ENCODE data around the gene TMEM267. TPM values are rescaled to one million over a fixed set of nuclear protein-coding genes. Genes with fewer than 3 reads are reported as not detected.
A peak's percentile ranks its signal among the peaks of the same experiment; 100 is the strongest.
"Not testable (repeated sequence)": the region's sequence is repeated elsewhere in the genome, so short reads cannot be mapped to it uniquely, and the experiment has no call there.

The TMEM267 gene, protein sequence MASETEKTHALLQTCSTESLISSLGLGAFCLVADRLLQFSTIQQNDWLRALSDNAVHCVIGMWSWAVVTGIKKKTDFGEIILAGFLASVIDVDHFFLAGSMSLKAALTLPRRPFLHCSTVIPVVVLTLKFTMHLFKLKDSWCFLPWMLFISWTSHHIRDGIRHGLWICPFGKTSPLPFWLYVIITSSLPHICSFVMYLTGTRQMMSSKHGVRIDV
- 10 to 100 TPM; 16.4 to 20.5 (median 19.2) TPM for polyA plus RNA-seq (ENCODE audit: insufficient read length in 4 of 4)

DNA sequence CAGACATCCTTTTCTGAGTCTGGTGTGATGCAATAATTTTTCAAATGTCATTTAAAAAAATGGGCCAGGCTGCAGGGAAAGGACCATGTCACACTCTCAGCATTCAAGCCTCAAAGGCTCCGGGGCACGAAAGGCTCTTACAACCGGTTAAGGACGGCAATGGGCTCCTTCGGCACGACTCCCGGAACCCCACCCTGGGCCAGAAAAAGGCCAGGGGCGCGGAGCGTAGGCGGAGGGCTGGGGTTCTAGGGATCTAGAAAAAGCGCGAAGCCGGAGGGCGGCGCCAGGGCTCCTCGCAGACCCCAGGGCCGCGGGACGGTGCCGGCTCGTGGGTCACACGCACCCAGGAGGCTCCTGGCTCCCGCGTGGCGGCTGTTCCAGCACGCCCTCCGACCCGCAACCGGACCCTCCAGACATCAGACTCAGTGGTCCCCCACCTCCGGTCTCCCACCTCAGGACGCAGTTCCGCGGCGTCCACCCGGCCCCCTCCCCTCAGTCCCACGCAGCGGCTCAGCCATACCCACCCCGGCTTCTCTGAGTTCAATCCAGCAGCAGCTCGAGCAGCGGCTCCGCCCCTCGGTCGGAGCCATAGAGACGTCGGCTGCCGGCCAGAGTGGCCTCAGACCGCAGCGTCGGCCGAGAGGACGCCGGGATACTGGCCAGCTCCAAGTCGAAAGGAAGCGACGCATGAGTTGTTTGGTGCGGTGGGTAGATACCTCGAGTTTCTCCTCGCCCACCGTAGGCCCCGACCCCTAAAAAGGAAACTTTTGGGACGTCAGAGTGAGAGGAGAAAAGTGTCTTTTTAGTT is at the start of gene TMEM267:
TSS of gene TMEM267 (minus strand) at position 568 of the 808 bp plus-strand sequence. CDS start 29,896 bp downstream, outside the sequence.
- peak; percentile 82 to 91 (median 90) for DNase-seq (ENCODE audit: low read depth in 4 of 4, low spot score in 2 of 4)

DNA sequence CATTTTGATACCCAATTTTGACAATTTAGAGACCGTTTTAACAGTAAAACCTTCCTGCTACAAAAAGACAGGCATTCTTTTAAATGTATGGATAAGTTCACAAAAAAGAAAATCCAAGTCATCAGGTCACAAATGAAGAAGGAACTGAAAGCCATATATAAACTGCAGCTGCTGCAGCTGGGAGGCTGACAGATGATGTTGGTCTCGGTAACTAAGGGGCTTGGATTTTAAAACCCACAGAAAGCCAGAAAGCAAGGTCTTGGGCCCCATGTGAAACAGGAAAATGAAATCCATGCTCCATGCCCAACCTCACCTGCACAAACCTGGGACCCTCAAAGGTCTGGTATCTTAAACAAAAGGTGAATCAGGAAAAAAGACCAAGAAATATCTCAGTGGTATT is 47.0 kb upstream of the TMEM267 start:
- DNase-seq (ENCODE audit: low read depth in 4 of 4, low spot score in 2 of 4), result no peak

DNA sequence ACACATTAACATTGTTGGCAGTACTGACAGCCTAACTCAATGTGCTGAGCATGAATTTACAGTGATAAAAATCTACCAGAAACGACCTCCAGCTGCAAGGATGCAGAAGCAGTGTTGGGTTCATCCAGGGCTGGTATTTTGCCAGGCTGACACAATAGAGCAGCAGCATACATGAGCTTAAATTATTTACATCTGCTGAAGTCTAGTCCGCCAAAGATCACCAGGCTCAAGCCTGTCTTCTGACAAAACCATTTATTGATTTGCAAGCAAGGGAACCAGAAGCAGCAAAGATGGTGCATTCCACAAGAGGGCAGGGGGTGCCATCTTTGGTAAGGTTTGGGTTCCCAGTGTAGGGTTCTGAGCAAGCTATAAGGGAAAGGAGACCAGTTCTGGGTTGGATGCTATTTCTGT is 40.0 kb upstream of the TMEM267 start:
- no peak for DNase-seq (ENCODE audit: low read depth in 4 of 4, low spot score in 2 of 4)

DNA sequence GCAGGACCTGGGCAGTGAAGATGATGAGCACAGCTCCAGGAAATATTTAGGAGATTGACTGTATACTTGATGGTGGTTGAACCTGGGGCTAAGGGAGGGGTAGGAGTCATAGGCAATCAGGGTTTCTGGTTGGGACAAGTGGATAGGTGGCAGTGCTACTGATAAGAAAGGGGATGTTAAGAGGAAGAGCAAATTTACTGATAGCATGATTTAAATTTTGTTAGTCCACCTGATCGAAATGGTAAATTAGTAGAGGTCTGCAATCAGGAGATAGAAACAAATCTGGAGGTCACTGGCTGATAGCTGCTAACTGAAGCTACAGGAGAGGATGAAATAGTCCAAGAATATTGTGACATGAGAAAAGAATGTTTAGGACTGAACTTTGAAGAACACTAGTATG is 37.0 kb upstream of the TMEM267 start:
- no peak for DNase-seq (ENCODE audit: low read depth in 4 of 4, low spot score in 2 of 4)

DNA sequence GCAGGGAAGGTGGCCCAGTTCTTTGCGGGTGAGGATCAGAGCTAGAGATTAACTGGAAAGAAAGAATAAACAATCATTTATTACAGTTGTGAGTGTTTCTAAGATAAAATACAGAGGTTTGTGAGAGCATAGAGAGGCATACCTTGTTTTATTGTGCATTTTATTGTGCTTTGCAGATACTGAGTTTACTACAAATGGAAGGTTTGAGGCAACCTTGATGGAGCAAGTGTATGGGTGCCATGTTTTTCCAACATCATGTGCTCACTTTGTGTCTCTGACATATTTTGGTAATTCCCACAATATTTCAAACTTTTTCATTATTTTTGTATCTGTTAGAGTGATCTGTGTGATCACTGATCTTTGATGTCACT is 32.0 kb upstream of the TMEM267 start:
- no peak for DNase-seq (ENCODE audit: low read depth in 4 of 4, low spot score in 2 of 4)

DNA sequence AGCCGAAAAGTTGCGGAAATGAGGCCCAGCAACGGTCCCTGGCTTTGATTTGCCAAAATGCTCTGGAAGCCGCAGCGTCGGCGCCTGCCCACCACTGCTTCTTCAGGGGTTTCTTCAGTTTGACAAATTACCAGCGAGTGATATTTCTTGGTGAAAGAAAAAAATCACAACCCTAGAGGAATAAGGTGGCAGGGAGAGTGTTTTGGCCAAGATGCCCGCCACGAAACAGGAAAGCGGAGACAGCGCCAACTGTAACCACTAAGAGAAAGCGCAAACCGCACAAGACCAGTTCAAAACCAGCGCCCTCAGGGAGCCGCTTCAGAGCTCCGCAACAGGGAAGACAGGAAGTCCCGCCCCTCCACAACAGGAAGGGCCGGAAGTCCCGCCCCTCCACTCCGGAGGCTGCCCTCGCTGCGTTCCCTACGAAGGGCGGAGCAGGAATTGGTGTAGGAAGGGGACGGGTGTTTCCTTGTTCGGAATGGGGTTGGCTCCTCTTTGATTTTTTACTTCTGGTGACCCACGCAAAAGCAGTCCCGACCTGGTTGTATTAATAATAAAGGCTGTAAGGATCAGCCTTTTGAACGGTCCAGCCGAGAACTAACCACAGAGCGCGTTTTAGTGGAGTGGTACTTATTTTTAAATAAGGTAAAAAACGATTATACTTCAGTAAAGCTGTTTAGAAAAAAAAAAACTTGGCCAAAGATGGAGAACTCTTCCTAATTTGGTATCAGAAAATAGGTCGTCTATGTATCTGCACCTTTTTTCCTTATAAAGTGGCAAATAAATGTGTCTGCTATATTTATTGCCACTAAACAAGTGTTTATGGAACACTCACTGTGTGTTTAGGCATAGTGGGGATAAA is 31.4 kb upstream of the TMEM267 start, which contains the start of gene C5orf34:
TSS of gene C5orf34 (minus strand) at position 333 of the 862 bp plus-strand sequence. CDS start 5,809 bp downstream, outside the sequence.
- DNase-seq (ENCODE audit: low read depth in 4 of 4, low spot score in 2 of 4), result peak; percentile 84 to 94 (median 88)

DNA sequence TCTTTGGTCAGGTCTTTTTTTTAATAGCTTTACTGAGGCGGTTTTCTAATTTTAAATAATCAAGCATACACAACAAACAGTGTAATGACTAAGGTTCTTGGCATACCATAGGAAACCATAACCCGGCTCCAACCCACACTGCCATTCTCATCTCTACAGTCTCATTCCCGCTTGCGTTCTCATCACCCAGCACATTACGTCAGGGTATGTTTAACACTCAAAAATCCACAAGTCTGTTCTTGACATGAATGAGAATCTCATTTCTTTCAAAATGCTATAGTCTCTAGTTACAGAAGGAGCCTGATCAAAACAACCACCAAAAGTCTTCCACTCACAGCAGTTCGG is 30.8 kb upstream of the TMEM267 start:
- DNase-seq (ENCODE audit: low read depth in 4 of 4, low spot score in 2 of 4), result no peak

DNA sequence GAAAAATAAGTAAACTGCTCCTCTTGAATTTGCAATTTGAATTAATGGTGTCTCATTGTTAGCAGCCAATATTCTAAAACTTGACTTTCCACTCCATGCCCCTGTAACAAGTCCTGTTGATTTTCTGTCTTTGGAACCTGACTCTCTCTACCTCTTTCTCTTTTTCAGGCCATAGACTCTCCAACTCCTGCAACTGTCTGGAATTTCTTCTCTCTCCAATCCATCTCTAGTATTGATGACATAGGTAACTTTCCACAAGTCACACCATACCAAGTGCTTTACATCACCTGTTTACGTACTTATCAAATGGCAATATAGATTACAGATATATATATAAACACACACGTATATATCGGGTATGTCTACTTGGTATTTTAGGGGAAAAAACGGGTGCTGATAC is 30.4 kb upstream of the TMEM267 start:
- no peak for DNase-seq (ENCODE audit: low read depth in 4 of 4, low spot score in 2 of 4)

DNA sequence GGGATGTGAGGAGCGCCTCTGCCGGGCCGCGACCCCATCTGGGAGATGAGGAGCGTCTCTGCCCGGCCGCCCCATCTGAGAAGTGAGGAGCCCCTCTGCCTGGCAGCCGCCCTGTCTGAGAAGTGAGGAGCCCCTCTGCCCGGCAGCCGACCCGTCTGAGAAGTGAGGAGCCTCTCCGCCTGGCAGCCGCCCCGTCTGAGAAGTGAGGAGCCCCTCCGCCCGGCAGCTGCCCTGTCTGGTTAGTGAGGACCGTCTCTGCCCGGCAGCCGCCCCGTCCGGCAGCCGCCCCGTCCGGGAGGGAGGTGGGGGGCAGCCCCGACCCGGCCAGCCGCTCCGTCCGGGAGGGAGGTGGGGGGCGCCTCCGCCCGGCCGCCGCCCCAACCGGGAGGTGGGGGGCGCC is 27.4 kb upstream of the TMEM267 start:
- DNase-seq (ENCODE audit: low read depth in 4 of 4, low spot score in 2 of 4), result not testable (repeated sequence)

DNA sequence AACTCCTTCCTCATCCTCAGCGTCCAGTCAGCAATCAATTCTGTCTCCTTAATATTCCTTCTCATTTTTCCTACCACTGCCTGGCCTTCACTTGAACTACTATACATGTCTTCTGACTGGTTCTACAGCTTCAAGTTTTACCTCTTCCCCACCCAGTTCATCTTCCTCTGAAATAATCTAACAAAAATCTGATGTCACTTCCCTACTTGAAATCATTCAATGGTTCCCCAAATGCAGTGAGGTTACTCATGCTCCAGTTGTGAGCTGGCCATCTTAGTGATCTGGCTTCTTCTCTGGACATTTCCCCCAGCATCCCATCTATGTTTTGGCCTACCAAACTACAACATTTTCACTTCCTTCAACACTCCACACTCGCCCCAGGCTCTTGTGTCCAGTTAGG is 14.9 kb upstream of the TMEM267 start:
- no peak for DNase-seq (ENCODE audit: low read depth in 4 of 4, low spot score in 2 of 4)

DNA sequence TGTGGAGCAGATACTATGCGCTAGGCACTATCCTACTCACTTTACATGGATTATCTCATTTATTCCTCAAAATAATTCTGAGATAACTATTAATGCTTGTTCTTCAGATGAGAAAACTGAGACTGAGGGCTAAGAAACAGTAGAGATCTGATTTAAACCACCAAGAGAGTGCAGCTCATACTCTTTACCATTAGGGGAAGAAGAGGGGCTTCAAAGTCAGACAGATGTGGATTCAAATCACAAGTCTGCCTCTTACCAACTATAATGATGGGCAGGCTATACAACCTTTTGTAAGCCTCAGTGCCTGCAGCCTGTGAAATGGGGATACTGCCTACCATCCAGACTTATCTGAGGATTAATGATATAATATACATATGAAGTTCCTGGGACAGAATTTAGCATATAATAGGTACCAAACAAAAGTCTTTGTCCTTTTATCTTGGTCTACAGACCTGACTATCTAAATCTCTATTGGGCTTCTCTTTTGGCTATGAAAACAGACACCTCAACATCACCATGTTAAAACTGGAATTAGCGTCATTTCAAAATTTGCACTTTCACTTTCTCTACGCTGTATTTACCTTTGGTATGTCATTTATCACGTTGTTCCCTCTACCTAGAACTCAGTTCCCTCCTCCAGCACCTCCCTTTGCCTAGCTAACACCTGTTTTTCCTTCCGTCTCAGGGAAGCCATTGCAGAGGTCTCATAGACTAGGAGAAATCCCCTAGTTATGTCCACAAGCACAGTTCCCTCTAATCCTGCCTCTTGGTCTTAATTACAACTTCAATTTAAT is 13.8 kb upstream of the TMEM267 start:
- DNase-seq (ENCODE audit: low read depth in 4 of 4, low spot score in 2 of 4), result no peak

DNA sequence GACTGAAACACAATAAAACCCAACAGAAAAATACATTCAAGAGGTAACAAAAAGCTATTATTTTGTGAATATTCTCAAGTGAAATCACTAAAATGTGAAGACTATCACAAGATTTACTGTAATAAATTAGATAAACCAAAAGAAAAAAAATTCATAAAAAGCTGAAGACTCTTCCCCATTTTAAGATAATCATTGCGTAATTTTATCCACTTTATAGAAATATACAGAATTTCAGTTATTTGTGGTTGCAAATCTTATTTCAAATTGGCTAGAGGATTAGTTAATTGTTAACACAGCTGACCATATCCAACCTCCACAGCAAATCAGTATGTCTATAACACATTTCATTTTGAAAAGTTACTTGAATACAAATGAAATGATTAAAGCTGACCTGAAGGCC is 7.7 kb upstream of the TMEM267 start:
- no peak for DNase-seq (ENCODE audit: low read depth in 4 of 4, low spot score in 2 of 4)

DNA sequence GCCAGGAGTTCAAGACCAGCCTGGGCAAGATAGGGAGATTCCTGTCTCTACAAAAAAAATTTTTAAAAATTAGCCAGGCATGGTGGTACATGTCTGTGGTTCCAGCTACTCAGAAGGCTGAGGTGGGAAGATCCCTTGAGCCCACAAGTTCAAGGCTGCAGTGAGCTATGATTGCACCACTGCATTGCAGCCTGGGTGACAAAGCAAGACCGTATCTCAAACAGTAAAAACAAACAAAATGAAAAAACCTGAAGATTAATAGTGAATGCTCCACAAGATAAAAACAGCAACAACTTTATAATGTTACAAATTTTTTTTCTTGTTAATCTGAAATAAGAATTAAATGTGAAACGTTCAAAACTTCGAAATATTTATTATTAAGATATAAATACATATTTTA is 2.7 kb upstream of the TMEM267 start:
- DNase-seq (ENCODE audit: low read depth in 4 of 4, low spot score in 2 of 4), result no peak

DNA sequence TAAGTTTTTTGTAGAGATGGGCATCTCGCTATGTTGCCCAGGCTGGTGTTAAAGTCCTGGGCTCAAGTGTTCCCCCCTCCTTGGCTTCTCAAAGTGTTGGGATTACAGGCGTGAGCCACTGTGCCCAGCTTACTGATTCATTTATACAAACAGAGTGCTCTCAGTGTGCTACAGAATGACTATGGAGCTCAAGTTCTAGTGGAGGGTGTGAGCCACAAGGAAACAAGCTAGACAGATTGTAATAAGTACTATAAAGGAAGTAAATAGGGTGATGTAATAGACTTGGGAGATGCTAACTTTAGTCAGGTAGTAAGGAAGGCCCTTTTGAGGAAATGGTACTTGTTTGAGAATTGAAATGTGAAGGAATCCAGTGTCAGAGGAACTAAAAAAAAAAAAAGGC is 1.7 kb upstream of the TMEM267 start:
- no peak for DNase-seq (ENCODE audit: low read depth in 4 of 4, low spot score in 2 of 4)

DNA sequence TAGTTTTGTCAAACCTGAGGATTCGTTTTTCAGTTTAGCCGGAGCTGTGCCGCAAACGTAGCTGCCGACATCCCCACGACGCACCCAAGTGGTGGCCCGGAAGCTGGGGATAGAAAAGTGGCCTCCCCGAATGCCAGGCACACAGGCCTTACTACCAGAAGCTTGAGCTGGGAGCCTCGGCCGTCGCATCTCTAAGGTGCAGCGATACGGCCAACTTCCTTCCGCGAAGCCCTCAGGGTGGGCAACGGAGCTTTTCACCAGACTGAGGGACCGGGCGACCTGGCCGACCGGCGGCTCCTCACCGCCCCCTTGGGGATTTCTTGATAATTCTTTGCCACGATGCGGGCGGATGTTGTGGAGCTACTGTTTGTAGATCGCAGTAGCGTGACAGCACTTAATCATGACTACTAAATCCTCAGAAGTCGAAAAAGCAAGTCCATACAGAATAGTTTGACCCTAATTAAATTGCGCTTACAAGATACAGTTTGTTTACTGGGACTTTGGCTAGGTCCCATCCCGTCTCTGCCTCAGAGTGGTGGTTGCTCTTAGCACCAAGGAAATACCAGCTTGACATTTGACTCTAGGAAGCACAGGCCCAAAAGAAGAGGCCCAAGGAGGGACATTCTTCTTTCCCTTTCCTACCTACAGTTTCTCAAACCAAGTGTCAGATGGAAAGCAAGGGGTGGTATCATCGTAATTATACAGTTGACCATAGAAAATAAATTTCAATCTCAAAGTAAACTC is 613 bp upstream of the TMEM267 start:
- DNase-seq (ENCODE audit: low read depth in 4 of 4, low spot score in 2 of 4), result peak in 3 of 4 donors; percentile 69 to 82 (median 80)

DNA sequence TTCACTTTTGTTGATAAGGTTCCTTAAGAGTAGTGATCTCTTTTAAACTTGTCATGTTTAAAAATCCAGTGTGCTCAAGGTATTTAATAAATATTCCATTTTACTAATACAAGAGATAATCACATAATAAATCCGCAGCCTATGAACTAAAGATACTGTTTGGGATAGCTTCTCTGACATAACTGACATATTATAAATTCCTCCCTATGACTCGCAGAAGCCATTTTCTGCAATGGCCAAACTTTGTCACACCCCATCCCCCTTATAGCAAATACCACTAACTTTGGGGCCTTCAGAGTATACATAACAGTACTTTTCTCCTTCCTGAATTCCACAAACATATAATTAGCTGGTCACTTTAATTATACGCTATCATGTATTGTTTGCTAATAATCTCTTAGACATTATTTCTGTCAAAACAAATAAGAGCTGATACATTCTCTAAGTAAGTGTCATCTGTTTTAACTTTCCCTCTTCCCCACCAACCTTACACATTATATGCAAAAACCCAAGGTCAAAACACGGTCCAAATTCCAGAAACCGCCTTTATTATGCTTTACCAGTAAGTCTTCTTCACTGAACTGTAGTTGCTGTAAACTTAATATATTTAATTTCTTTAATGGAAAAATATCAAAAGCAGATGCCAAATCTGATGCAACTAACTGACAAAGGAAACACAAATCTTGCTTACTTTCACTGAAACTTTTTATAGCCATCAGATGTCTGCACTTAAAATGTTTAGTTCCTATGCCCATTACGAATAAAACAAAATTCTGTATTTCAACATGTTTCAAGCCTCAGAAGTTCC is 971 bp downstream of the TMEM267 start:
- peak in 2 of 4 donors; percentile 2 to 3 for DNase-seq (ENCODE audit: low read depth in 4 of 4, low spot score in 2 of 4)

DNA sequence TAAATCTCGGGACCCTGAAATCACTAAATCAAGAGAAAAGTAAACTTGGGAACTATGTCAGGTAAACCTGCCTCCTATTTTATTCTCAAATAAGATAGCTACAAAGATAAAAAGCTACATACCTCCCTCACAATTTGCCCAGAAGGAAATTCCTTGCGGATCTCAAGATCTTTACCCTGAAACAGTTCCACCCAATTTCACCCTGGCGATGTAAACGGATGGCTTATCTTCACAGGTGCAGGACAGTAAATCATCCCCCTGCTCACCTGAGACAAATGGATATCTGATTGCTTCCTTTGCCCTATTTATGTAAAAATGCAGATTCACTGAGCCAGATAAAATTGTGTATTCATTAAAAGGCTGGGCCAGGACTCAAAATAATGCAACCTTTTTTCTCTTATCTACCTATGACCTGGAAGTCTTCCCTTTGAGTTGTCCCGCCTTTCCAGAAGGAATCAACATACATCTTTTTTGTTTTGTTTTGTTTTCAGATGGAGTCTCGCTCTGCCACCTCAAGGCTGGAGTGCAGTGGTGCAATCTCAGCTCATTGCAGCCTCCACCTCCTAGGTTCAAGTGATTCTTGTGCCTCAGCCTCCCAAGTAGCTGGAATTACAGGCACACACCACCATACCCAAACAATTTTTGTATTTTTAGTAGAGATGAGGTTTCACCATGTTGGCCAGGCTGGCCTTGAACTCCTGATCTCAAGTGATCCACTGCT is 13.8 kb downstream of the TMEM267 start:
- no peak for DNase-seq (ENCODE audit: low read depth in 4 of 4, low spot score in 2 of 4)

DNA sequence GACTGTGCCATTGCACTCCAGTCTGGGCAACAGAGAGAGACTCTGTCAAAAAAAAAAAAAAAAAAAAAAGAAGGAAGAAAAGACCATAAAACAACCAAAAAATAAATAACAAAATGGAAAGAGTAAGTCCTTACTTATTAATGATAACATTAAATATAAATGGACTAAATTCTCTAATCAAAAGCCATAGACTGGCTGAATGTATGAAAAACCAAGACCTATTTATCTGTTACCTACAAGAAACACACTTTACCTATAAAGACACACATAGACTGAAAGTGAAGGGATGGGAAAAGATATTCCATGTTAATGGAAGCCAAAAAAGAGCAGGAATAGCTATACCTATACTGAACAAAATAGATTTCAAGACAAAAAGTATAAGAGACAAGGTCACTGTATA is 16.6 kb downstream of the TMEM267 start:
- DNase-seq (ENCODE audit: low read depth in 4 of 4, low spot score in 2 of 4), result no peak
